NCI-H748 (cell line): ENCODE data around the gene CELA2B.
"Not testable (repeated sequence)": the region's sequence is repeated elsewhere in the genome, so short reads cannot be mapped to it uniquely, and the experiment has no call there.

Experiments used
- DNase-seq: peaks from one replicate; lab custom pipeline; 2025; ENCODE audit not compliant: unreplicated experiment; lab: John Stamatoyannopoulos, UW

Gene CELA2B

GRCh38 chr1:15465674-15466073 is 10.2 kb upstream of the CELA2B start:
- DNase-seq, result no peak

DNA sequence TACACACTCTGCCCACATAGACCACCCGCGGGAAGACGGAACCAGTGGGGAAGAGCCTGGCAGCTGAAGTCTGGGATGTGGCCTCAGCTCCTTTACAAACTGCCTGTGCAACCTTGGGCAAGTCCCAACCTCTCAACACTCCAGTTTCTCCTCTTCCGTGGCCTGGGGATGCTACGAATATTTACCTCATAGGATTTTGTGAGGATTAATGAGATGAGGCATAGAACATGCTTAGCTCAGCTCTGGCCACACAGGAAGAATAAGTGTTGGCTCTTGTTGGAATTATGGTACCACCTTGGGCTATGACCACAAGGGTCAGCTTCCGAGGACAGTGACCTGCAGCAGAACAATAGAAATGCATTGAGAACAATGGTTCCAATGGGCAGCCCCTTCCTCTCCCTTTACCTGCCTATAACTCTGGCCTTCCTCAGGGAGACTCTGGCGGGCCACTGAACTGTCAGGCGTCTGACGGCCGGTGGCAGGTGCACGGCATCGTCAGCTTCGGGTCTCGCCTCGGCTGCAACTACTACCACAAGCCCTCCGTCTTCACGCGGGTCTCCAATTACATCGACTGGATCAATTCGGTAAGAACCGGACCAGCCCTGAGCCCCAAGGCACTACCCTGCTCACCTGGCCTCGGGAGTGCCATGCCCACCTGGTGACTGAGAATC is 8.8 kb upstream of the CELA2B start:
- DNase-seq, result not testable (repeated sequence)

- no peak for DNase-seq
Measured at GRCh38 chr1:15468145-15468544, 7.8 kb upstream of the CELA2B start.

DNA sequence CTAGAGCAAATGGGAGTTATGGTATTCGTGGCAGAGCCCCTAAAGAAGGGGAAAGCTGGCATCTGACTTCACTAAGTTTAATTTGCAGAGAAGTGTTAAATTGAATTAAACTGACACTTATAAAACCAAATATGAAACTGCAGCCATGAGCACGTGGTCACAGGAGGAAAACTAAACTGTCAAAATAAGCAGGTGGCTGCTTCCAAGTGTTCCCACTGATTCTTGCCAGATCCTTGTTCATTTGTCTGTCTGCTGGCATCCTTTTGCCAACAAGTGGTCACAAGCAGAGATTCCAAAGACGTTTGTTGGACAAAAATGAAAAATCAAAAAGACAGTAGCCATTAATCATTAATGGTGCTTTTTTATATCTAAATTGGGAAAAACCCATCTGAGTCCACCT is 6.5 kb upstream of the CELA2B start:
- no peak for DNase-seq

DNA sequence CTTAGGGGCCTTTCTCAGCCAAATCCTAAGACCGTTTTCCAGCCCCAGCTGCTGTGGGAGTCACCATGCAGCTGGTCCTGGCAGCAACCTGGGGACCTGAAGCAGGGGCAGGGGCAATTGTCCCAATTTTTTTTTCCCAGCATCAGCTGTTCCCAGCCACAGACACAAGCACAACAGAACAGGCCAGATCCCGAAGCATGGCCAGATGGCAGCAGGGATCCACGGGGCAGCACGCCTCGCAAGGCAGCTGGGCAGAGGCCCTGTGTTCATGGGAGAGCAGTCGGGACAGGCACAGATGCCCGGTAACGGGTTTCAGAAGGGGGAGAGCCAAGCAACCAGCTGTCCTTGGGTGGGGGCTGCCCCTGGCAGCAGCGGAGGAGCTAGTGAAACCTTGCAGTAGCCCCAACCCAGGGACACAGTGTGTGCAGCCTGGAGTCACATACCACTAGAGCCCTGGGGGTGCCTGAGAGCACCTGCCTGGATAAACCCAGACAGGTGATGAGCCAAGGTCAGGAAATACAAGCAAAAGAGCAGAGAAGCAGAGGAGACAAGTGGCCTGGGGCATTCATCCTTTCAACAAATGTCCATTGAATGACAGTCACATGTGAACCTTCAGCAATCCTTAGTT is 6.0 kb upstream of the CELA2B start:
- not testable (repeated sequence) for DNase-seq

DNA sequence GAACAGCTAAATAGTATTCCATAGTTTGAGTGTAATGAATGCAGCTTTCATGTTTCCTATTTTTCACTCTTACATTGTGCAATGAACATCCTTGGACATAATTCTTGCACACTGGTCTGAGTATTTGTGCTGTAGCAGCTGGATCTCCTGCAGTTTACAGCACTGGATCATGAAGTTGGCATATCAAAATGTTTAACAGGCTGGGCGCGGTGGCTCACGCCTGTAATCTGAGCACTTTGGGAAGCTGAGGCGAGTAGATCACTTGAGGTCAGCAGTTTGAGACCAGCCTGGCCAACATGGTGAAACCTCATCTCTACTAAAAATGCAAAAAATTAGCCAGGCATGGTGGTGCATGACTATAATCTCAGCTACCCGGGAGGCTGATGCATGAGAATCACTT is 4.8 kb upstream of the CELA2B start:
- not testable (repeated sequence) for DNase-seq

DNA sequence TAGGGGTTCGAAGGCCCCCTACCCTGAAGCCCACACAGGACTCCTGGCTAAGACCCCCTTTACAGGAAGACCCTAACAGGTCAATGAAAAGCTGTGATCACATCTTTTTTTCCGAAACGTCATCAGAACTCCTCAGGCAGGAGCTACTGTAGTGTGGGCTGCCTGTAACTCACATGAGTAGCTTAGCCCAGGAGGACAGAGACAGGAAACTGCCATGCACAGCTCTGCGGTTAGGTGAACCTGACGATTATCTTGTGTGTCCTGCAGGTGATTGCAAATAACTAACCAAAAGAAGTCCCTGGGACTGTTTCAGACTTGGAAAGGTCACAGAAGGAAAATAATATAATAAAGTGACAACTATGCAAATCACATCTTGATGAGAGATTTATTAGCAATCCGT is 4.2 kb upstream of the CELA2B start:
- not testable (repeated sequence) for DNase-seq

- DNase-seq, result no peak
Measured at GRCh38 chr1:15472587-15472986, 3.3 kb upstream of the CELA2B start.

DNA sequence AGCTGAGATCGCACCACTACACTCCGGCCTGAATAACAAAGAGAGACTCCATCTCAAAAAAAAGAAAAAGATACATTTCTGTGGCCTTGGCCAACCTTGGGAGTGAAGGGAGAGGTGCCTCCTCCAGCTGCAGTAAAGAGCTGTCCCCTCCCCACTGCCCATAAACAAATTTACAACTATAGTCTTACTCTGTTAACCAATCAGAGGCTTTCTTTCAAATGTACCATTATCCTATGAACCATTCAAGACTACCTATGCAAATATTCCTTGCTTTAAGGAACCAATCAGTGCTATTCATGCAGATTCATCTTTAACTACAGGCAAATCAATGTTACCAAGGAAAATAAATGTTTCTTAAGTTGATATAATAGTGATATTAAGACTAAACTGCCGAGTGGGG is 1.0 kb downstream of the CELA2B start:
- DNase-seq, result no peak

- DNase-seq, result no peak
Measured at GRCh38 chr1:15477646-15478212, 1.8 kb downstream of the CELA2B start.

- DNase-seq, result no peak
Measured at GRCh38 chr1:15479654-15480347, 3.9 kb downstream of the CELA2B start.

GRCh38 chr1:15482455-15482854 is 6.6 kb downstream of the CELA2B start:
- DNase-seq, result not testable (repeated sequence)

DNA sequence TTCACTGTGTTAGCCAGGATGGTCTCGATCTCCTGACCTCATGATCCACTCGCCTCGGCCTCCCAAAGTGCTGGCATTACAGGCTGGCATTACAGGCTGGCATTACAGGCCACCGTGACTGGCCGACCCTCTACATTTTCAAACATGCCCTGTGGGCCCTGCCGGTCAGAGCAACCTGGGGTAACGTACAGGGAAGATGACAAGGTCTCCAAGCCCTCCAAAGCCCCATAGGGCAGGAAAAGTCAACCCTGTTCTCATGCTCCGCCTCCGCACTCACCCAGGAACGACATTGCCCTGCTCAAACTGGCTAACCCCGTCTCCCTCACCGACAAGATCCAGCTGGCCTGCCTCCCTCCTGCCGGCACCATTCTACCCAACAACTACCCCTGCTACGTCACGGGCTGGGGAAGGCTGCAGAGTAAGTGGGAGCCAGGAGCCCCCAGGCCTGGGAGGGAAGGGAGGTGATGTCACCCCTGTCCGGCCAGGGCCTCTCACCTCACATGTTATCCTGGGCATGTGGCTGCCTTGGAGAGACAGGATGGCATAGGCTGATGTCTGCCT is 7.2 kb downstream of the CELA2B start:
- not testable (repeated sequence) for DNase-seq

GRCh38 chr1:15483971-15484370 is 8.1 kb downstream of the CELA2B start:
- no peak for DNase-seq

- DNase-seq, result not testable (repeated sequence)
Measured at GRCh38 chr1:15484443-15484842, 8.5 kb downstream of the CELA2B start.

DNA sequence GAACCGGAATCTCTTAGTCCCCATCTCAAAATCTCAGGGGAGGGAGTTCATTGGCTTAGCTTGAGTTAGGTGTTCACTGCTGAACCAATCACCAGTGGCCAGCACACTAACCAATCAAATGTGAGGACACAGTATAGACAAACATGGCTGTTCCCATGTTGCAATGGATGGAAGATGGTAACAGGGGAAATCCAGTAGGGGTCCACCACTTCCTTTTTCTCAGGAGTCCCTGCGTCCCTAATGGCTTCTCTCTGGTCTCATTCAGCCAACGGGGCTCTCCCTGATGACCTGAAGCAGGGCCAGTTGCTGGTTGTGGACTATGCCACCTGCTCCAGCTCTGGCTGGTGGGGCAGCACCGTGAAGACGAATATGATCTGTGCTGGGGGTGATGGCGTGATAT is 9.7 kb downstream of the CELA2B start:
- DNase-seq, result no peak

DNA sequence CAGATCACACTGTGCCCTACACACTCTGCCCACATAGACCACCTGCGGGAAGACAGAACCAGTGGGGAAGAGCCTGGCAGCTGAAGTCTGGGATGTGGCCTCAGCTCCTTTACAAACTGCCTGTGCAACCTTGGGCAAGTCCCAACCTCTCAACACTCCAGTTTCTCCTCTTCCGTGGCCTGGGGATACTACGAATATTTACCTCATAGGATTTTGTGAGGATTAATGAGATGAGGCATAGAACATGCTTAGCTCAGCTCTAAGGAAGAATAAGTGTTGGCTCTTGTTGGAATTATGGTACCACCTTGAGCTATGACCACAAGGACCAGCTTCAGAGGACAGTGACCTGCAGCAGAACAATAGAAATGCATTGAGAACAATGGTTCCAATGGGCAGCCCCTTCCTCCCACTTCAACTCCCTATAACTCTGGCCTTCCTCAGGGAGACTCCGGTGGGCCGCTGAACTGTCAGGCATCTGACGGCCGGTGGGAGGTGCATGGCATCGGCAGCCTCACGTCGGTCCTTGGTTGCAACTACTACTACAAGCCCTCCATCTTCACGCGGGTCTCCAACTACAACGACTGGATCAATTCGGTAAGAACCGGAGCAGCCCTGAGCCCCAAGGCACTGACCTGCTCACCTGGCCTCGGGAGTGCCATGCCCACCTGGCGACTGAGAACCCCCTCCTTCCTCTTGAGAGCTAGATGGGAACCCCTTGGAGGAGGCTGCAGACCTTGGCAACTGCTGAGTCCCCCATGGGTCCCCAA is 11.1 kb downstream of the CELA2B start:
- DNase-seq, result not testable (repeated sequence)

DNA sequence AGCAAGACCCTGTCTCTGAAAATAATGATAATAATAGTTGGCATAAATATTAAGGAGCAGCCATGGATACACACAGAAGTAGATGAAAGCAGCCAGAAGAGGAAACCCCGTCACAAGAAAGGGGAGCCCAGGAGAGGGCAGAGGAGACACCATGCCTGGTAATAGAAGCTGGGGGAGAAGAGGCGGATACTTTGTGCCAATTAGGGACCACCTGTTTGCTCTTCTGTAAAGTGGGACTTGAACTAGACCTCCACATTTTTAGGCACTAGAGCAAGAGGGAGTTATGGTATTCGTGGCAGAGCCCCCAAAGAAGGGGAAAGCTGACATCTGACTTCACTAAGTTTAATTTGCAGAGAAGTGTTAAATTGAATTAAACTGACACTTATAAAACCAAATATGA is 12.5 kb downstream of the CELA2B start:
- no peak for DNase-seq

DNA sequence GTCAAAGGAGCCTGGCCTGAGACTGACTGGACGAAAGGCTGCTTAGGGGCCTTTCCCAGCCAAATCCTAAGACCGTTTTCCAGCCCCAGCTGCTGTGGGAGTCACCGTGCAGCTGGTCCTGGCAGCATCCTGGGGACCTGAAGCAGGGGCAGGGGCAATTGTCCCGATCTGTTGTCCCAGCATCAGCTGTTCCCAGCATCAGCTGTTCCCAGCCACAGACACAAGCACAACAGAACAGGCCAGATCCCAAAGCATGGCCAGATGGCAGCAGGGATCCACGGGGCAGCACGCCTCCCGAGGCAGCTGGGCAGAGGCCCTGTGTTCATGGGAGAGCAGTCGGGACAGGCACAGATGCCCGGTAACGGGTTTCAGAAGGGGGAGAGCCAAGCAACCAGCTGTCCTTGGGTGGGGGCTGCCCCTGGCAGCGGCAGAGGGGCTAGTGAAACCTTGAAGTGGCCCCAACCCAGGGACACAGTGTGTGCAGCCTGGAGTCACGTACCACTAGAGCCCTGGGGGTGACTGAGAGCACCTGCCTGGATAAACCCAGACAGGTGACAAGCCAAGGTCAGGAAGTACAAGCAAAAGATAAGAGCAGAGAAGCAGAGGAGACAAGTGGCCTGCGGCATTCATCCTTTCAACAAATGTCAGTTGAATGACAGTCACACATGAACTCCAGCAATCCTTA is 13.3 kb downstream of the CELA2B start:
- no peak for DNase-seq

- not testable (repeated sequence) for DNase-seq
Measured at GRCh38 chr1:15491010-15491409, 15.1 kb downstream of the CELA2B start.
